Lower leg skin (tissue), 4 donors: Measurements from ENCODE around the gene OR6C74. TPM values are rescaled to one million over a fixed set of nuclear protein-coding genes. Genes with fewer than 3 reads are reported as not detected.

Source experiments
- DNase-seq, 2 donors: peaks; one replicate each; pipeline ENCODE4 v3.0.0-alpha.2; 2019; ENCODE audit warnings: low spot score in 2 of 2
- H3K4me3 ChIP-seq: fragments of 200-600 bp; sonication (generic); 2 replicates; pipeline ENCODE4 v1.5.1; 2017; ENCODE audit warnings: mild to moderate bottlenecking, low read depth; ENCODE audit not compliant: poor library complexity, severe bottlenecking
- POLR2A ChIP-seq, 2 donors: fragments of 450-650 bp; IDR thresholded peaks; one replicate each; pipeline ENCODE4 v1.6.1; 2016 to 2017; ENCODE audit warnings: antibody characterized with exemption in 2 of 2, mild to moderate bottlenecking in 1 of 2, moderate library complexity in 1 of 2
- WGBS, 2 donors: methylation state at CpG; one replicate each; pipeline ENCODE4 v1.1.5; 2018; 5-methylcytosine and 5-hydroxymethylcytosine counted together
- intact Hi-C: fragments of 100-400 bp; cut with DNase I; formaldehyde crosslinking; loops from one replicate; pipeline ENCODE4 v1.15.0; 2023; ENCODE audit warnings: low total_unique reads
- total RNA-seq, 4 donors: library from RNA; depleted of rRNA; stranded (reverse); fragments of >200 nt; gene quantifications; one replicate each; pipeline ENCODE4 v1.1.0, GENCODE V29; 2016
- TF ChIP-seq, protein P1 (sequence below), 3 donors: fragments of 450-650 bp; IDR thresholded peaks; one replicate each; pipeline ENCODE4 v1.5.1; 2016; ENCODE audit warnings: antibody characterized with exemption in 3 of 3, mild to moderate bottlenecking in 3 of 3, moderate library complexity in 2 of 3

The OR6C74 gene
- not detected for total RNA-seq

DNA sequence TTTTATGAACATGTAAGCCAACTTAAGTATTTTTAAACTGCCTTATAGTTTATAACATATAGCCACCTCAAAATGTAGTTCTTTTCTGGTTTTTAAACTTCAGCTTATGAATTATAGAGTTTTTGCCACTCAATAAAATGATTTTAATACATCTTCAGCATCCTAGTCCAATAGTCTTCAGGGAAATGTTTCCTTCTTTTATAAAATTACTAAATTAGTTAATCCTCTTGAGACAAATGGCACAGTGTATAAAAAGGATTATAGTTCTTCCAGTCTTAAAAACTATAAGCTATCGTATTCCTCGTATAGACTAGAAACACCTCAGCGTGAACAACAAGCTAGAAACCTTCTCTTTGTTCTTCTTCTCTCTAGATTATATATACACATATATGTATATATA lies at the start of gene OR6C74:
OR6C74 (plus strand) TSS at position 301 of the 400 bp plus-strand sequence. CDS start 2,679 bp downstream, outside the sequence.
- 88 to 93% methylated on average over 3 of the region's 3 CpGs for WGBS, 2 donors

DNA sequence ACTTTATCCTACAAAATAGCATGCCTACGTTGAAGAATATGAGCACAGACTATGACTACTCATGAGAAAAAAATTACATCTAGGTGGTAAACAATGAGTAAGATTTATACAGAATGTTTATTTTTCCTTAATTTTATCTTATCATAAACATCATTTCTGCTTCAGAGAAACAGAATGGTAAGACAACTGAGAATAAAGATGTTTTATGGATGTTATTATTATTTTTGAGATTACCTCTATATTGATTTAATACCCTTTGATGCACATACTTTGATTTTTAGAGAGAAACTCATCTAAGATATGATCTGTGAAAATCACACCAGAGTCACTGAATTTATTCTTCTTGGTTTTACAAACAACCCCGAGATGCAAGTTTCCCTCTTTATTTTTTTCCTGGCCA lies 23.7 kb upstream of the OR6C74 start, which contains the start of gene OR10A7:
OR10A7 (plus strand) TSS at position 301 of the 400 bp plus-strand sequence; CDS start at position 301, 0 bp downstream.
- 77% methylated on average over 2 of the region's 2 CpGs for WGBS, 2 donors
- TF ChIP-seq, protein P1, sequence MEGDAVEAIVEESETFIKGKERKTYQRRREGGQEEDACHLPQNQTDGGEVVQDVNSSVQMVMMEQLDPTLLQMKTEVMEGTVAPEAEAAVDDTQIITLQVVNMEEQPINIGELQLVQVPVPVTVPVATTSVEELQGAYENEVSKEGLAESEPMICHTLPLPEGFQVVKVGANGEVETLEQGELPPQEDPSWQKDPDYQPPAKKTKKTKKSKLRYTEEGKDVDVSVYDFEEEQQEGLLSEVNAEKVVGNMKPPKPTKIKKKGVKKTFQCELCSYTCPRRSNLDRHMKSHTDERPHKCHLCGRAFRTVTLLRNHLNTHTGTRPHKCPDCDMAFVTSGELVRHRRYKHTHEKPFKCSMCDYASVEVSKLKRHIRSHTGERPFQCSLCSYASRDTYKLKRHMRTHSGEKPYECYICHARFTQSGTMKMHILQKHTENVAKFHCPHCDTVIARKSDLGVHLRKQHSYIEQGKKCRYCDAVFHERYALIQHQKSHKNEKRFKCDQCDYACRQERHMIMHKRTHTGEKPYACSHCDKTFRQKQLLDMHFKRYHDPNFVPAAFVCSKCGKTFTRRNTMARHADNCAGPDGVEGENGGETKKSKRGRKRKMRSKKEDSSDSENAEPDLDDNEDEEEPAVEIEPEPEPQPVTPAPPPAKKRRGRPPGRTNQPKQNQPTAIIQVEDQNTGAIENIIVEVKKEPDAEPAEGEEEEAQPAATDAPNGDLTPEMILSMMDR (IDR thresholded peaks at IDR 0.05), result no peak
- TF ChIP-seq POLR2A (IDR thresholded peaks at IDR 0.05), result no peak
- intact Hi-C loops, result no loop called here
- no peak for DNase-seq
- no peak within 1 kb of the TSS for H3K4me3 ChIP-seq

More for the DNA sequence above, at the start of gene OR6C74:
- no peak for DNase-seq
- TF ChIP-seq POLR2A (IDR thresholded peaks at IDR 0.05), result no peak
- TF ChIP-seq, protein P1 (IDR thresholded peaks at IDR 0.05), result no peak
- intact Hi-C loops, result no loop called here
- H3K4me3 ChIP-seq, result no peak within 1 kb of the TSS

DNA sequence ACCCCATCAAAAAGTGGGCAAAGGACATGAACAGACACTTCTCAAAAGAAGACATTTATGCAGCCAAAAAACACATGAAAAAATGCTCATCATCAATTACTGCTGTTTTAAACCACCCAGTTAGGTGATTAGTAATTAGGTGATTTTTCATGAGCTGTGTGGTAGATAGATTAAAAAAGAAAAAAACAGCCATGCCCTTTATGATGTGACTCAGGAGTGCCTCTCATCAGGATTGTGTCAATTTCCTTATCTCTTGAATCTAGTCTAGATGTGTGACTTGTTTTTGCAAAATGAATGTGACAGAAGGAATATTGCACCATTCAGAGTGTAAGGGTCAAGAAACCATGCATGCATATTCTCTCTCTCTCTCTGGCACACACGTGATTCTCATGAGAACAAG lies 17.9 kb upstream of the OR6C74 start:
- 64 to 69% methylated on average over 1 of the region's 1 CpG for WGBS, 2 donors
- TF ChIP-seq, protein P1 (IDR thresholded peaks at IDR 0.05), result no peak
- no peak for TF ChIP-seq POLR2A (IDR thresholded peaks at IDR 0.05)
- DNase-seq, result no peak
- intact Hi-C loops, result no loop called here
- H3K4me3 ChIP-seq, result no peak overlapping the region

DNA sequence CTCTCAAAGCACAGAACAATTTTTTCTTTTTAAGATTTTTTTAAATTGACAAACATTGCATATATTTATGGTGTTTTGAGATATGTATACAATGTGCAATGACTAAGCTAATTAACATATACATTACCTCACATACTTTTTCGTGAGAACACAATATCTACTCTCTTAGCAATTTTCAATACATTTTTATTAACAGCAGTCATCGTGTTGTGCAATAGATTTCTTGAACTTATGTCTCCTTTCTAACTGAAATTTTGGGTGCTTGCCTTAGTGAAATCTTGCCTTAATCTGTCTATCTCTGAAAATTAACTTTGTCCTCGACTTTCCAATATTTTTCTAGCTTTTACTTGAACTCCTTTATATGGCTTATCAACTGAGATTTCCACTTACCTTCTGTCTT lies 16.8 kb upstream of the OR6C74 start:
- no peak for TF ChIP-seq POLR2A (IDR thresholded peaks at IDR 0.05)
- TF ChIP-seq, protein P1 (IDR thresholded peaks at IDR 0.05), result no peak
- H3K4me3 ChIP-seq, result no peak overlapping the region
- WGBS, 2 donors, result 46 to 55% methylated on average over 3 of the region's 3 CpGs
- DNase-seq, result no peak
- intact Hi-C loops, result no loop called here

DNA sequence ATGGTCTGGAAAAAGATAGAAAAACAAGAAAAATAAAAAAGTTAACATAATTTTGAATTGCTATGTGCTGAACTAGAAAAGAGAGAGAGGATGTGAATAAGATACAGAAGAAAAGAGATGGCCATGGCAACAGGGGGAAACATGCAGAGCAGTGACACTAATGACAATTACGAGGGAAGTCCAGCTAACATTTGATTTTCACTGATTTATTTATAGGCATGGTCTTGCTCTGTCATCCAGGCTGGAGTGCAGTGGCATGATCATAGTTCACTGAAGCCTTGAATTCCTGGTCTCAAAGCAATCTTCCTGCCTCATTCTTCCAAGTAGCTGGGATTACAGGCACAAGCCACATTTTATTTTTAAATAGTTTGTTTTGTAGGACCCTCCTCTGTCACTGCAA lies 1.8 kb downstream of the OR6C74 start:
- intact Hi-C loops, result no loop called here
- WGBS, 2 donors, result 59 to 65% methylated on average over 1 of the region's 1 CpG
- TF ChIP-seq POLR2A (IDR thresholded peaks at IDR 0.05), result no peak
- TF ChIP-seq, protein P1 (IDR thresholded peaks at IDR 0.05), result no peak
- no peak for DNase-seq
- H3K4me3 ChIP-seq, result no peak overlapping the region

DNA sequence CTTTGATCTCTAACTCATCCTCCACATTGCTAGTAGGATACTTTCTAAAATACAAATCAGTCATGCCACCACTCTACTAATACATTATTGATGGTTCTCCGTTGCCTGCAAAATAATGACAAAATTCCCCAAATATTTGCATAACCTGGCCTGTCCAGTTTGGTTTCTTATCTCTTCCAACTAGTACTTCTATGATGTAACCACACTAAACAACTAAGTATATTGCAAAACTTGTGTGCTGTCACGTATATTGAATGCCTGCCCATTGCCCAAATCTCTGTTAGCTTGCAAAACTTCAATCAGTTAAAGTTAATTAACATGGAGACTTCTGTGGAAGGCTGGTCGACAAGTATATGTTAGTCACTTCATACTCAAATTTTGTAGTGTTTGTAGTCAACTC lies 6.5 kb downstream of the OR6C74 start:
- no peak for TF ChIP-seq POLR2A (IDR thresholded peaks at IDR 0.05)
- TF ChIP-seq, protein P1 (IDR thresholded peaks at IDR 0.05), result no peak
- no peak for DNase-seq
- intact Hi-C loops, result no loop called here
- no peak overlapping the region for H3K4me3 ChIP-seq
- 52 to 63% methylated on average over 3 of the region's 3 CpGs for WGBS, 2 donors
